A172 (cell line): Measurements from ENCODE around the gene HECTD1. TPM values are rescaled to one million over a fixed set of nuclear protein-coding genes. Genes with fewer than 3 reads are reported as not detected.
"Not testable (repeated sequence)": the region's sequence is repeated elsewhere in the genome, so short reads cannot be mapped to it uniquely, and the experiment has no call there.

Experiments
- DNase-seq: peaks from one replicate; pipeline ENCODE4 v3.0.0-alpha.2; 2015; ENCODE audit warnings: low spot score
- total RNA-seq: library from RNA; depleted of rRNA; stranded (reverse); fragments of >200 nt; shearing (Covaris generic); gene quantifications from 2 replicates; pipeline ENCODE4 v1.2.3, GENCODE V29; 2014; rRNA removed

HECTD1 gene
- 74.3 and 99.6 TPM in 2 replicates for total RNA-seq

GRCh38 chr14:31207755-31208545, at the start of gene HECTD1:
TSS of gene HECTD1 (minus strand) at chr14:31207793. CDS start at chr14:31205936, 1,857 bp downstream.
- peak; percentile 32 for DNase-seq

DNA sequence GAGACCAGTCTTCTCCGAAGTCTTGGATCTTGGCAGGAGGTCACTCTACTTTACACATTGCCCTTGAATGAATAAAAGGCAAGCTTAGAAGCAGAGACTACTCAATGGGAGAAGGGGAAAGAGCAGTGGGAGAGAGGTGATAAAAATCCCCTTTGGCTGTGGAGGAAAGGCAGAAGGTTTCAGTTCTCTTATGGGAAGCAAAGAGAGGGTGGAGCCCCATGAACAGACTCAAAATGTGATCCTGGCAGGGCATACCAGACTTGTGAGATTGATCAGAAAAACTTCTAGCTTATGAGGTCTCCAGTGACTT, 49.6 kb upstream of the HECTD1 start:
- no peak for DNase-seq

- no peak for DNase-seq
Measured at GRCh38 chr14:31256534-31257243, 49.1 kb upstream of the HECTD1 start.

DNA sequence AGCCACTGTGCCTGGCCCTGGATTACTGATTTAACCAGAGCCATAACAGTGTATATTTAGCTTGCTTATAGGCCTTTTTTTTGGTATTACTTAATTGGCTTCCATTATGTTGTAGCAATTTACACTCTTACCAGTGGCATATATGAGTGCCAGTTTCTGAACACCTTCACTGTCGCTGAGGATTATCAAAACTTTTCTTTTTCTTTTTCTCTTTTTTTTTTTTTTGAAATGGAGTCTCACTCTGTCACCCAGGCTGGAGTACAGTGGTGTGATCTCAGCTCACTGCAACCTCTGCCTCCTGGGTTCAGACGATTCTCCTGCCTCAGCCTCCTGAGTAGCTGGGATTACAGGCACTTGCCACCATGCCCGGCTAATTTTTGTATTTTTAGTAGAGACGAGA, 48.3 kb upstream of the HECTD1 start:
- DNase-seq = not testable (repeated sequence)

GRCh38 chr14:31255286-31255685, 47.7 kb upstream of the HECTD1 start:
- DNase-seq = no peak

GRCh38 chr14:31253746-31254471, 46.3 kb upstream of the HECTD1 start:
- DNase-seq = no peak

DNA sequence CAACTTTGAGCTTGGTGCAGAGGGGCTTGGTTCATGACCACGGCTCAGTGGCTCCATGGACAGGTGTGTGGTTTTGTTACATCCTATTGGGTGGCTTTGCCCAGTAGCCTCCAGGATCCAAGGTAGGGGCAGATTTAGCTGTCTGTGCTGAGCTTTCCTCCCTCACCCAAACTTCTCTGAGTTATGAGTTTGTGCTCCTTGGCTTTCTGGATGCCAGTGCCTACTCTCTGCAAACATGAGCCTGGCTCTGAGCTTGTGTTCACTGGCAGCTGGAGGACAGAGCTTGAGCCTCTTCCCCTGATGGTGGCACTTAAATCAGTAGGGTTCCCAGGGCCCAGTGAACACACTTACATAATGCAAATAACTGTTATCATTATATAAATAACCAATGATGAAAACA, 45.3 kb upstream of the HECTD1 start:
- DNase-seq = no peak

GRCh38 chr14:31251028-31251958, 43.7 kb upstream of the HECTD1 start:
- DNase-seq = peak; percentile 16

GRCh38 chr14:31244626-31245025, 37.0 kb upstream of the HECTD1 start:
- no peak for DNase-seq

DNA sequence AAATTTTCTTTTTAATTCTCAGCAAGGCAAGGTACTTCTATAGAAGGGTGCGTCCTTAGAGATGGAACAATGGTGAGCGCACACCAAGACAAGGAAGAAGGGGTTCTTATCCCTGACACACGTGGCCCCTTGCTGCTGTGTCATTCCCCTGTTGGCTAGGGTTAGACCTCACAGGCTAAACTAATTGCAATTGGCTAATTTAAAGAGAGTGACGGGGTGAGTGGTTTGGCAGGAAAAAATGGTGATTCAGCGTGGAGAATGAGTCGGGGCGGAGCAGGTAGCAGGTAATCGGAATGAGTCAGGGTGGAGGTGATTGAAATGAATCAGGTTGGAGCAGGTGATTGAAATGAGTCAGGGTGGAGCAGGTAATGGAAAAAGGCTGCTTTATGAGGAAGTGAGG, 36.3 kb upstream of the HECTD1 start:
- DNase-seq = no peak

DNA sequence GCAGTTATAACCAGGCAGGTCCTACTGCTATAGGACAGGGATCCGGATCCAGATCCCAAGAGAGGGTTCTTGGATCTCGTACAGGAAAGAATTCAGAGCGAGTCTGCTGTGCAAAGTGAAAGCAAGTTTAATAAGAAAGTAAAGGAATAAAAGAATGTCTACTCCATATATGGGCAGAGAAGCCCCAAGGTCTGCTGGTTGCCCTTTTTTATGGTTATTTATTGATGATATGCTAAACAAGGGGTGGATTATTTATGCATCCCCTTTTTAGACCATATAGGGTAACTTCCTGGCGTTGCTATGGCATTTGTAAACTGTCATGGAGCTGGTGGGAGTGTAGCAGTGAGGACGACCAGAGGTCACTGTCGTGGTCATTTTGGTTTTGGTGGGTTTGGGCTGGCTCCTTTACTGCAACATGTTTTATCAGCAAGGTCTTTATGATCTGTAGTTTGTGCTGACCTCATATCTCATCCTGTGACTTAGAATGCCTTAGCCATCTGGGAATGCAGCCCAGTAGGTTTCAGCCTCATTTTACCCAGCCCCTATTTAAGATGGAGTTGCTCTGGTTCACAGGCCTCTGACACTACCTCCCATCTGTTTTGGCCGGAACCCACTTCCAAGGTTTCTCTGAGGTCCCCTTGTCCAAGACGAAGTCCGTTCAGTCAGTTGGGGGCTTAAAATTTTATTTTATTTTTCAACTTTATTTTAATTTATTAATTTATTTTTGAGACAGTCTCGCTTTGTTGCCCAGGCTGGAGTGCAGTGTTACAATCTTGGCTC, 34.8 kb upstream of the HECTD1 start:
- DNase-seq = peak; percentile 20

DNA sequence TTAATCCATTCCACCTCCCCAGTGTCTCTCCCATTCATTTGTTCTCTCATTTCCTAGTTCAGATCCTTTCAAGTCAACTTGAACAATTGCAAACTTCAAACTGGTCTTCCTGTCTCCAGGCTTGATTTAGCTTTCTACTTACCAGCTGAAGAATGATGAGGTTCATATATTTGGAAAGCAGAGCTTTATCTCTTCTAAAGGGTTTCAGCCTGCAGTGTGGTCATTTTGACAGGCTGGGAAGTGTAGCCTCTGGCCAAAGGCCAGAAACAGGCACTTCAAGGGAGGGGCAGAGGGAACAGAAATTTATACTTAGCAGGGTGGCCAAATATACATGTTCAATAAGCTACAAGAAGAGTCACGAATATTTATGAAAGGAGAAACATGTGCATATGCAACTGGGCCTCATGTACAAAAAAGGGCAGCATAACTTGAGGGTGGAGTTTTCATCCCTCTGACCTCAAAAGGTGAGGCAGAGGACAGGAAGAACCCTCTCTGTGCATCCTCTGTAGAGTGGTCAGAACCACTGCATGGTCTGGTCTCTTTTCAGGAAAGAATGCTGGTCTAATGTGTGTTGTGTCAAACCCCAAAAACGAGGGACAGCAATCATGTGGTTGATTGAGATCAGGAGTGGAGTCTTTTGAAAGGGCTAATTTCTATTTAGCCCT, 34.0 kb upstream of the HECTD1 start:
- no peak for DNase-seq

- no peak for DNase-seq
Measured at GRCh38 chr14:31239741-31240140, 32.1 kb upstream of the HECTD1 start.

- DNase-seq = no peak
Measured at GRCh38 chr14:31235462-31235861, 27.9 kb upstream of the HECTD1 start.

- no peak for DNase-seq
Measured at GRCh38 chr14:31232081-31232480, 24.5 kb upstream of the HECTD1 start.

GRCh38 chr14:31231272-31231671, 23.7 kb upstream of the HECTD1 start:
- not testable (repeated sequence) for DNase-seq

- DNase-seq = no peak
Measured at GRCh38 chr14:31230573-31230958, 23.0 kb upstream of the HECTD1 start.

GRCh38 chr14:31229638-31230572, 22.3 kb upstream of the HECTD1 start:
- DNase-seq = peak; percentile 71

DNA sequence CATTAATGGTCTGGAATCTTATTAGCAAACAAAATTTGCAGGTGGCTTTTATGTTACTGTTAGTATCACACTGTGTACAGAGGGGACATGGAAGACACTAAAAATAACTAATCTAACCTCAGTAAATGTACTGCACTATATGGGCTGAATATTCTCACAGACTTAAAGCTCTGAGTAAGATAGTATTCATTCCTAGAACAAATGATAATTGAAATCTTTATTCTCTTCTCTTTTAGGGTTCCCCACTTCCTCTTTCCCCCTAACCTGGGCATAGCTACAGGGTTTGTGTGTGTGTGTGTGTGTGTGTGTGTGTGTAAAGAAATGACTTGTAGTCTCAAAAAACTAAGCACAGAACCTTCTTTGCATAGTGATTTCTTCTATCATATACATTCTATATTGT, 21.4 kb upstream of the HECTD1 start:
- DNase-seq = no peak
